Measurements from ENCODE around the gene SLC39A11. TPM values are rescaled to one million over a fixed set of nuclear protein-coding genes. Genes with fewer than 3 reads are reported as not detected.

The SLC39A11 gene
- total RNA-seq, 1 experiment from 2014 or later = 46.4 TPM

DNA sequence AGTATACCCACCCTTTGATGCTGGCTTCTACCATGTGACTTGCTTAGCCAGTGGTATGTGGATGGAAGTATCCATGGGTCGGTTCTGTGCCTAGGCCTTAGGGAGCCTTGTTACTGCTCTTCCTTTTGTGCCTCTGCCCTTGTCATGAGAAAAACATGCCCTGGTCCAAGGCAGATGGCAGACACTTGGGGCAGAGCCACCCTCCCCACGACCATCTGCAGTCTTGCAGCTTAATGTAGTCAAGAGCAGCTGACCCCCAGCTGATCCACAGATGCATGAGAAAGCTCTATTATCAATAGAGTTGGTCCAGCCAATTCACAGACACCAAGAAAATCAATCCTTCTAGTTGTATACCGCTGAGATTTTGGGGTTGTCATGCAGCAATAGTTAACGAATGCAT, 95.7 kb downstream of the SLC39A11 start:
- ChIA-PET RAD21 (ENCODE audit: low non-redundant PET in 1 of 2, low total read pairs in 2 of 2, uncharacterized antibody in 2 of 2, unreplicated experiment in 2 of 2) (no interaction called here), CTCF (interaction anchor here (0.8 kb wide), 1 partner anchor 271 kb away, joined by 3 read pairs; no protein-coding TSS in a partner anchor), POLR2A (no interaction called here)
- Histone ChIP-seq H3K36me3 (ENCODE audit: control insufficient read depth in 1 of 2, insufficient read depth in 2 of 2, low read length in 2 of 2) (no peaks in the 10 kb centered on the region), H3K4me2 (ENCODE audit: low read length) (no peak overlapping the region), H3K27ac (ENCODE audit: low read depth, low read length) (no peak overlapping the region), H3K9me2 (ENCODE audit: insufficient read depth) (no peaks in the 10 kb centered on the region), H3K27me3 (ENCODE audit: insufficient read depth, low read length) (no peaks in the 10 kb centered on the region), H3K9ac (ENCODE audit: low read length) (no peak overlapping the region), H2AFZ (ENCODE audit: low read depth, low read length, poor library complexity, severe bottlenecking) (no peak overlapping the region), H3K9me3 (ENCODE audit: control insufficient read depth in 1 of 2, insufficient read depth in 1 of 2, low read depth in 1 of 2, low read length in 2 of 2) (no peaks in the 10 kb centered on the region), H4K20me1 (ENCODE audit: insufficient read depth) (no peaks in the 10 kb centered on the region), H3K4me3 (replicated peaks in 1 of 2; ENCODE audit: low read depth in 1 of 2, low read length in 2 of 2) (no peak overlapping the region), H3K79me2 (ENCODE audit: insufficient read depth, low read length) (no peaks in the 10 kb centered on the region), H3K4me1 (ENCODE audit: control insufficient read depth in 1 of 2, insufficient read depth in 2 of 2, low read length in 2 of 2) (no peaks in the 10 kb centered on the region)
- ATAC-seq (no peak), DNase-seq (ENCODE audit: low read depth, low spot score) (no peak)
- TF ChIP-seq EZH2phosphoT487 (IDR thresholded peaks at IDR 0.05; ENCODE audit: borderline replicate concordance) (no peak), SP1 (IDR thresholded peaks at IDR 0.05; ENCODE audit: low read depth) (no peak), CBX3 (IDR thresholded peaks at IDR 0.05; ENCODE audit: low read depth) (no peak), ZFX (IDR thresholded peaks at IDR 0.05) (no peak), EGR1 (IDR thresholded peaks at IDR 0.05; ENCODE audit: low read depth) (no peak), TCF7L2 (IDR thresholded peaks at IDR 0.05; ENCODE audit: borderline replicate concordance, extremely low read depth, insufficient read depth, insufficient read length) (no peak), ZNF274 (IDR thresholded peaks at IDR 0.05; ENCODE audit: low read depth, low read length) (no peak), SRF (IDR thresholded peaks at IDR 0.05; ENCODE audit: low read depth) (no peak), SIN3A (IDR thresholded peaks at IDR 0.05; ENCODE audit: low read depth) (no peak), YY1 (IDR thresholded peaks at IDR 0.05; ENCODE audit: extremely low read depth, insufficient replicate concordance, low read depth, low read length) (no peak), ELF1 (IDR thresholded peaks at IDR 0.05; ENCODE audit: borderline replicate concordance, low read depth) (no peak), JUND (IDR thresholded peaks at IDR 0.05) (no peak), POLR2AphosphoS5 (IDR thresholded peaks at IDR 0.05; ENCODE audit: low read depth, low read length) (no peak), EZH2 (IDR thresholded peaks at IDR 0.05) (no peak), FOSL1 (IDR thresholded peaks at IDR 0.05; ENCODE audit: low read depth) (no peak), ATF3 (IDR thresholded peaks at IDR 0.05) (no peak)
- TF ChIP-seq, protein P1, sequence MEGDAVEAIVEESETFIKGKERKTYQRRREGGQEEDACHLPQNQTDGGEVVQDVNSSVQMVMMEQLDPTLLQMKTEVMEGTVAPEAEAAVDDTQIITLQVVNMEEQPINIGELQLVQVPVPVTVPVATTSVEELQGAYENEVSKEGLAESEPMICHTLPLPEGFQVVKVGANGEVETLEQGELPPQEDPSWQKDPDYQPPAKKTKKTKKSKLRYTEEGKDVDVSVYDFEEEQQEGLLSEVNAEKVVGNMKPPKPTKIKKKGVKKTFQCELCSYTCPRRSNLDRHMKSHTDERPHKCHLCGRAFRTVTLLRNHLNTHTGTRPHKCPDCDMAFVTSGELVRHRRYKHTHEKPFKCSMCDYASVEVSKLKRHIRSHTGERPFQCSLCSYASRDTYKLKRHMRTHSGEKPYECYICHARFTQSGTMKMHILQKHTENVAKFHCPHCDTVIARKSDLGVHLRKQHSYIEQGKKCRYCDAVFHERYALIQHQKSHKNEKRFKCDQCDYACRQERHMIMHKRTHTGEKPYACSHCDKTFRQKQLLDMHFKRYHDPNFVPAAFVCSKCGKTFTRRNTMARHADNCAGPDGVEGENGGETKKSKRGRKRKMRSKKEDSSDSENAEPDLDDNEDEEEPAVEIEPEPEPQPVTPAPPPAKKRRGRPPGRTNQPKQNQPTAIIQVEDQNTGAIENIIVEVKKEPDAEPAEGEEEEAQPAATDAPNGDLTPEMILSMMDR (IDR thresholded peaks at IDR 0.05 in 2 of 3, conservative IDR thresholded peaks at IDR 0.05 in 1 of 3; ENCODE audit: borderline replicate concordance in 1 of 3, insufficient read depth in 1 of 3, low read depth in 2 of 3, low read length in 2 of 3) = no peak
- TF ChIP-seq, protein P2, sequence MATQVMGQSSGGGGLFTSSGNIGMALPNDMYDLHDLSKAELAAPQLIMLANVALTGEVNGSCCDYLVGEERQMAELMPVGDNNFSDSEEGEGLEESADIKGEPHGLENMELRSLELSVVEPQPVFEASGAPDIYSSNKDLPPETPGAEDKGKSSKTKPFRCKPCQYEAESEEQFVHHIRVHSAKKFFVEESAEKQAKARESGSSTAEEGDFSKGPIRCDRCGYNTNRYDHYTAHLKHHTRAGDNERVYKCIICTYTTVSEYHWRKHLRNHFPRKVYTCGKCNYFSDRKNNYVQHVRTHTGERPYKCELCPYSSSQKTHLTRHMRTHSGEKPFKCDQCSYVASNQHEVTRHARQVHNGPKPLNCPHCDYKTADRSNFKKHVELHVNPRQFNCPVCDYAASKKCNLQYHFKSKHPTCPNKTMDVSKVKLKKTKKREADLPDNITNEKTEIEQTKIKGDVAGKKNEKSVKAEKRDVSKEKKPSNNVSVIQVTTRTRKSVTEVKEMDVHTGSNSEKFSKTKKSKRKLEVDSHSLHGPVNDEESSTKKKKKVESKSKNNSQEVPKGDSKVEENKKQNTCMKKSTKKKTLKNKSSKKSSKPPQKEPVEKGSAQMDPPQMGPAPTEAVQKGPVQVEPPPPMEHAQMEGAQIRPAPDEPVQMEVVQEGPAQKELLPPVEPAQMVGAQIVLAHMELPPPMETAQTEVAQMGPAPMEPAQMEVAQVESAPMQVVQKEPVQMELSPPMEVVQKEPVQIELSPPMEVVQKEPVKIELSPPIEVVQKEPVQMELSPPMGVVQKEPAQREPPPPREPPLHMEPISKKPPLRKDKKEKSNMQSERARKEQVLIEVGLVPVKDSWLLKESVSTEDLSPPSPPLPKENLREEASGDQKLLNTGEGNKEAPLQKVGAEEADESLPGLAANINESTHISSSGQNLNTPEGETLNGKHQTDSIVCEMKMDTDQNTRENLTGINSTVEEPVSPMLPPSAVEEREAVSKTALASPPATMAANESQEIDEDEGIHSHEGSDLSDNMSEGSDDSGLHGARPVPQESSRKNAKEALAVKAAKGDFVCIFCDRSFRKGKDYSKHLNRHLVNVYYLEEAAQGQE (IDR thresholded peaks at IDR 0.05; ENCODE audit: low read depth) = no peak
- TF ChIP-seq, protein P3, sequence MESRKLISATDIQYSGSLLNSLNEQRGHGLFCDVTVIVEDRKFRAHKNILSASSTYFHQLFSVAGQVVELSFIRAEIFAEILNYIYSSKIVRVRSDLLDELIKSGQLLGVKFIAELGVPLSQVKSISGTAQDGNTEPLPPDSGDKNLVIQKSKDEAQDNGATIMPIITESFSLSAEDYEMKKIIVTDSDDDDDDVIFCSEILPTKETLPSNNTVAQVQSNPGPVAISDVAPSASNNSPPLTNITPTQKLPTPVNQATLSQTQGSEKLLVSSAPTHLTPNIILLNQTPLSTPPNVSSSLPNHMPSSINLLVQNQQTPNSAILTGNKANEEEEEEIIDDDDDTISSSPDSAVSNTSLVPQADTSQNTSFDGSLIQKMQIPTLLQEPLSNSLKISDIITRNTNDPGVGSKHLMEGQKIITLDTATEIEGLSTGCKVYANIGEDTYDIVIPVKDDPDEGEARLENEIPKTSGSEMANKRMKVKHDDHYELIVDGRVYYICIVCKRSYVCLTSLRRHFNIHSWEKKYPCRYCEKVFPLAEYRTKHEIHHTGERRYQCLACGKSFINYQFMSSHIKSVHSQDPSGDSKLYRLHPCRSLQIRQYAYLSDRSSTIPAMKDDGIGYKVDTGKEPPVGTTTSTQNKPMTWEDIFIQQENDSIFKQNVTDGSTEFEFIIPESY (IDR thresholded peaks at IDR 0.05; ENCODE audit: extremely low read depth, insufficient replicate concordance, low read length) = no peak
- no TSS peak for BruUV-seq (replicated peaks)
- intact Hi-C loops (cut with micrococcal nuclease) = no loop called here
